Measurements from ENCODE around the gene DNAJC22. TPM values are rescaled to one million over a fixed set of nuclear protein-coding genes. Genes with fewer than 3 reads are reported as not detected.

DNAJC22 gene
- total and polyA plus RNA-seq, 2 of the 13 experiments (the other 11 are each of a cell fraction or from before 2014, with no cell fraction given), result 25.2 to 31.7 TPM

- FAIRE-seq (peak; percentile 71), ATAC-seq (no peak), DNase-seq (ENCODE audit: low spot score) (no peak)
- intact Hi-C loops (cut with micrococcal nuclease; ENCODE audit: unreplicated experiment) (no loop called here), in situ Hi-C loops (cut with HindIII; ENCODE audit: extremely low pct_ligation_motif_present, low pct_unique_long_range_greater_than_20kb) (no loop called here)
- Histone ChIP-seq H3K4me3 (replicated peaks in 1 of 3; ENCODE audit: insufficient read depth in 1 of 3, low read depth in 2 of 3, low read length in 3 of 3) (no peak overlapping the region), H3K27ac (ENCODE audit: extremely low read length, insufficient read depth, low read length) (no peak overlapping the region), H3K4me2 (ENCODE audit: low read depth, low read length) (peak overlapping the region; percentile 61), H3K36me3 (replicated peaks in 1 of 2; ENCODE audit: control insufficient read depth in 1 of 2, insufficient read depth in 2 of 2, low read length in 2 of 2) (no peaks in the 10 kb centered on the region), H3K9me3 (ENCODE audit: low read length) (no peaks in the 10 kb centered on the region), H4K20me1 (ENCODE audit: insufficient read depth, low read length) (no peaks in the 10 kb centered on the region), H3K79me2 (ENCODE audit: insufficient read depth, low read length) (no peaks in the 10 kb centered on the region), H3K4me1 (ENCODE audit: insufficient read depth, low read length) (peaks cover 13% of the 10 kb centered on the region), H2AFZ (ENCODE audit: low read length) (no peak overlapping the region), H3K9ac (ENCODE audit: insufficient read depth, low read depth, low read length) (no peak overlapping the region), H3K27me3 (ENCODE audit: control insufficient read depth in 1 of 2, insufficient read depth in 2 of 2, low read length in 2 of 2) (peaks cover 0 to 4% of the 10 kb centered on the region in 2 experiments; a peak in 2 of 5 replicates)
- ChIA-PET POLR2A (interaction anchor here (1.3 kb wide), 1 partner anchor 16 kb away, joined by 5 read pairs; no protein-coding TSS in a partner anchor), CTCF (ENCODE audit: low intra/inter-chr PET ratio, low total read pairs) (no interaction called here)
- whole genome bisulfite sequencing (ENCODE audit: low lambda C conversion rate), result 6% methylated on average over 6 of the region's 6 CpGs
- no TSS peak for BruUV-seq (replicated peaks)
- 0 out of 2 replicates have a peak, but pooled peaks have one; percentile 15 for TF ChIP-seq ARID5B (CRISPR knock-in tag; IDR thresholded peaks at IDR 0.05)
- TF ChIP-seq ZNF3 (CRISPR knock-in tag; IDR thresholded peaks at IDR 0.05), result peak; percentile 34; the same call in 1 of the 2 replicates
- peak; percentile 25; the same call in 1 of the 2 replicates for TF ChIP-seq SAP130 (CRISPR knock-in tag; IDR thresholded peaks at IDR 0.05; ENCODE audit: low read depth)
- TF ChIP-seq TFE3 (CRISPR knock-in tag; IDR thresholded peaks at IDR 0.05), result peak; percentile 28; the same call in 1 of the 2 replicates
- TF ChIP-seq TP53 (CRISPR knock-in tag; conservative IDR thresholded peaks at IDR 0.05), result no peak
- TF ChIP-seq PLSCR1 (CRISPR knock-in tag; IDR thresholded peaks at IDR 0.05; ENCODE audit: borderline replicate concordance), result no peak
- TF ChIP-seq SOX5 (CRISPR knock-in tag; IDR thresholded peaks at IDR 0.05; ENCODE audit: borderline replicate concordance), result peak; percentile 35; the same call in 1 of the 2 replicates
- TF ChIP-seq ZNF577 (CRISPR knock-in tag; IDR thresholded peaks at IDR 0.05; ENCODE audit: borderline replicate concordance, low read depth), result no peak
- TF ChIP-seq ZNF414 (CRISPR knock-in tag; IDR thresholded peaks at IDR 0.05), result no peak
- peak; percentile 27; the same call in 1 of the 2 replicates for TF ChIP-seq ZNF121 (CRISPR knock-in tag; IDR thresholded peaks at IDR 0.05)
- TF ChIP-seq HNF4A (CRISPR knock-in tag; IDR thresholded peaks at IDR 0.05), result peak; percentile 85
- peak; percentile 33; the same call in 1 of the 2 replicates for TF ChIP-seq MAX (IDR thresholded peaks at IDR 0.05)
- TF ChIP-seq RCOR2 (CRISPR knock-in tag; IDR thresholded peaks at IDR 0.05), result 0 out of 2 replicates have a peak, but pooled peaks have one; percentile 21
- peak; percentile 53; the same call in 1 of the 2 replicates for TF ChIP-seq HNF4G (IDR thresholded peaks at IDR 0.05; ENCODE audit: borderline replicate concordance, low read depth, low read length)
- TF ChIP-seq HNF4G (CRISPR knock-in tag; IDR thresholded peaks at IDR 0.05; ENCODE audit: borderline replicate concordance, low read depth), result no peak
- peak; percentile 95 for TF ChIP-seq ZNF629 (CRISPR knock-in tag; conservative IDR thresholded peaks at IDR 0.05)
These were observed 40.8 kb upstream of the DNAJC22 start for GRCh38 chr12:49305762-49306510.
